ENCODE data around the gene FAM98B. TPM values are rescaled to one million over a fixed set of nuclear protein-coding genes. Genes with fewer than 3 reads are reported as not detected.

Gene FAM98B
- total and polyA plus RNA-seq, 2 of the 13 experiments (the other 11 are each of a cell fraction or from before 2014, with no cell fraction given) = 3.7 to 4.7 TPM

- TF ChIP-seq DZIP1 (CRISPR knock-in tag; IDR thresholded peaks at IDR 0.05) (peak; percentile 78), SAP130 (CRISPR knock-in tag; IDR thresholded peaks at IDR 0.05; ENCODE audit: low read depth) (peak; percentile 75), NRL (CRISPR knock-in tag; IDR thresholded peaks at IDR 0.05; ENCODE audit: borderline replicate concordance) (peak; percentile 92), ARNTL (CRISPR knock-in tag; IDR thresholded peaks at IDR 0.05) (no peak), ARID3A (IDR thresholded peaks at IDR 0.05; ENCODE audit: low read depth, low read length) (peak; percentile 27; the same call in 1 of the 2 replicates), YY1 (IDR thresholded peaks at IDR 0.05; ENCODE audit: insufficient read depth, insufficient replicate concordance, low read depth, low read length) (peak; percentile 82), TEAD3 (CRISPR knock-in tag; optimal IDR thresholded peaks at IDR 0.05; ENCODE audit: borderline replicate concordance) (peak; percentile 57), RAD51 (IDR thresholded peaks at IDR 0.05; ENCODE audit: borderline replicate concordance) (no peak), EP300 (IDR thresholded peaks at IDR 0.05; ENCODE audit: low read depth in 2 of 2, low read length in 2 of 2) (no peak; a peak in 1 of 4 replicates), EP300 (CRISPR knock-in tag; IDR thresholded peaks at IDR 0.05; ENCODE audit: borderline replicate concordance) (0 out of 2 replicates have a peak, but pooled peaks have one; percentile 17), MZF1 (CRISPR knock-in tag; IDR thresholded peaks at IDR 0.05; ENCODE audit: borderline replicate concordance) (no peak), AHDC1 (CRISPR knock-in tag; IDR thresholded peaks at IDR 0.05; ENCODE audit: borderline replicate concordance) (no peak), DNMT3B (CRISPR knock-in tag; conservative IDR thresholded peaks at IDR 0.05) (no peak), ZNF275 (CRISPR knock-in tag; IDR thresholded peaks at IDR 0.05; ENCODE audit: borderline replicate concordance) (no peak), DNMT1 (CRISPR knock-in tag; IDR thresholded peaks at IDR 0.05) (no peak), ZNF878 (CRISPR knock-in tag; IDR thresholded peaks at IDR 0.05) (0 out of 2 replicates have a peak, but pooled peaks have one; percentile 17), KDM6A (CRISPR knock-in tag; IDR thresholded peaks at IDR 0.05; ENCODE audit: low read depth) (no peak), ATM (IDR thresholded peaks at IDR 0.05; ENCODE audit: borderline replicate concordance) (no peak)
Measured at GRCh38 chr15:38453971-38454695, at the start of gene FAM98B (continued).
